Ishikawa (cell line): ENCODE measurements around the gene PMFBP1.

ENCODE experiments used
- CEBPB ChIP-seq: IDR thresholded peaks from 2 replicates; pipeline ENCODE4 v1.6.1; 2012
- CREB1 ChIP-seq: IDR thresholded peaks from 2 replicates; pipeline ENCODE4 v1.6.1; 2012; ENCODE audit warnings: low read depth
- FOXM1 ChIP-seq: IDR thresholded peaks from 2 replicates; pipeline ENCODE4 v1.6.1; 2012; ENCODE audit warnings: low read depth, borderline replicate concordance
- NFIC ChIP-seq: IDR thresholded peaks from 2 replicates; pipeline ENCODE4 v1.6.1; 2012
- RAD21 ChIP-seq: IDR thresholded peaks from 2 replicates; pipeline ENCODE4 v1.6.1; 2012; ENCODE audit warnings: low read depth
- TAF1 ChIP-seq: IDR thresholded peaks from 2 replicates; pipeline ENCODE4 v1.6.1; 2012; ENCODE audit warnings: low read depth, mild to moderate bottlenecking
- TEAD4 ChIP-seq: IDR thresholded peaks from 2 replicates; pipeline ENCODE4 v1.6.1; 2012
- YY1 ChIP-seq: IDR thresholded peaks from 2 replicates; pipeline ENCODE4 v1.6.1; 2012; ENCODE audit warnings: low read depth
- ZBTB7A ChIP-seq: IDR thresholded peaks from 2 replicates; pipeline ENCODE4 v1.6.1; 2012; ENCODE audit warnings: low read depth
- TF ChIP-seq, protein P1 (sequence below): IDR thresholded peaks from 2 replicates; pipeline ENCODE4 v1.6.1; 2012
- TF ChIP-seq, protein P2 (sequence below): IDR thresholded peaks from 2 replicates; pipeline ENCODE4 v1.6.1; 2012; ENCODE audit warnings: low read depth, mild to moderate bottlenecking
- TF ChIP-seq, protein P3 (sequence below): IDR thresholded peaks from 2 replicates; pipeline ENCODE4 v1.6.1; 2012

DNA sequence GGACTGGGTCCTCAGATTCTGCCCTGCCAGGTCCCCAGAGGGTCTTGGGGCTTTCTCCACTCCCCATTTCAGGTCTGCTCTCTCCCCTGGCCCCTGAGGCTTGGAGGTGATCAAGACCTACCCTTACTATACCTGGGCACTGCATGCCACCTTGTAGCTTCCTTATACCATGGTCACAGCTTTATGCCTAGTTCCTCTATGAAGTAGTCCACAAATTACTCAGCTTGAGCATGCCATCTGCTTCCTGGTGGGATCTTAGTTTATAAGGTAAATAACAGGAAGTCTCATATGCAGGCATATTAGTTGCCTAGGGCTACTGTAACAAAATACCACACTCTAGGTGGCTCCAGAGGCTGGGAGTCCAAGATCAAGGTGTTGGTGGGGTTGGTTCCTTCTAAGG, 11.0 kb upstream of the PMFBP1 start:
- TF ChIP-seq TEAD4, result no peak
- TF ChIP-seq CEBPB, result no peak
- no peak for TF ChIP-seq CREB1
- TF ChIP-seq ZBTB7A, result no peak
- TF ChIP-seq, protein P1, sequence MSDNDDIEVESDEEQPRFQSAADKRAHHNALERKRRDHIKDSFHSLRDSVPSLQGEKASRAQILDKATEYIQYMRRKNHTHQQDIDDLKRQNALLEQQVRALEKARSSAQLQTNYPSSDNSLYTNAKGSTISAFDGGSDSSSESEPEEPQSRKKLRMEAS, result no peak
- TF ChIP-seq FOXM1, result no peak
- TF ChIP-seq, protein P2, sequence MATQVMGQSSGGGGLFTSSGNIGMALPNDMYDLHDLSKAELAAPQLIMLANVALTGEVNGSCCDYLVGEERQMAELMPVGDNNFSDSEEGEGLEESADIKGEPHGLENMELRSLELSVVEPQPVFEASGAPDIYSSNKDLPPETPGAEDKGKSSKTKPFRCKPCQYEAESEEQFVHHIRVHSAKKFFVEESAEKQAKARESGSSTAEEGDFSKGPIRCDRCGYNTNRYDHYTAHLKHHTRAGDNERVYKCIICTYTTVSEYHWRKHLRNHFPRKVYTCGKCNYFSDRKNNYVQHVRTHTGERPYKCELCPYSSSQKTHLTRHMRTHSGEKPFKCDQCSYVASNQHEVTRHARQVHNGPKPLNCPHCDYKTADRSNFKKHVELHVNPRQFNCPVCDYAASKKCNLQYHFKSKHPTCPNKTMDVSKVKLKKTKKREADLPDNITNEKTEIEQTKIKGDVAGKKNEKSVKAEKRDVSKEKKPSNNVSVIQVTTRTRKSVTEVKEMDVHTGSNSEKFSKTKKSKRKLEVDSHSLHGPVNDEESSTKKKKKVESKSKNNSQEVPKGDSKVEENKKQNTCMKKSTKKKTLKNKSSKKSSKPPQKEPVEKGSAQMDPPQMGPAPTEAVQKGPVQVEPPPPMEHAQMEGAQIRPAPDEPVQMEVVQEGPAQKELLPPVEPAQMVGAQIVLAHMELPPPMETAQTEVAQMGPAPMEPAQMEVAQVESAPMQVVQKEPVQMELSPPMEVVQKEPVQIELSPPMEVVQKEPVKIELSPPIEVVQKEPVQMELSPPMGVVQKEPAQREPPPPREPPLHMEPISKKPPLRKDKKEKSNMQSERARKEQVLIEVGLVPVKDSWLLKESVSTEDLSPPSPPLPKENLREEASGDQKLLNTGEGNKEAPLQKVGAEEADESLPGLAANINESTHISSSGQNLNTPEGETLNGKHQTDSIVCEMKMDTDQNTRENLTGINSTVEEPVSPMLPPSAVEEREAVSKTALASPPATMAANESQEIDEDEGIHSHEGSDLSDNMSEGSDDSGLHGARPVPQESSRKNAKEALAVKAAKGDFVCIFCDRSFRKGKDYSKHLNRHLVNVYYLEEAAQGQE, result no peak
- TF ChIP-seq YY1, result no peak
- no peak for TF ChIP-seq TAF1
- TF ChIP-seq, protein P3, sequence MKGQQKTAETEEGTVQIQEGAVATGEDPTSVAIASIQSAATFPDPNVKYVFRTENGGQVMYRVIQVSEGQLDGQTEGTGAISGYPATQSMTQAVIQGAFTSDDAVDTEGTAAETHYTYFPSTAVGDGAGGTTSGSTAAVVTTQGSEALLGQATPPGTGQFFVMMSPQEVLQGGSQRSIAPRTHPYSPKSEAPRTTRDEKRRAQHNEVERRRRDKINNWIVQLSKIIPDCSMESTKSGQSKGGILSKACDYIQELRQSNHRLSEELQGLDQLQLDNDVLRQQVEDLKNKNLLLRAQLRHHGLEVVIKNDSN, result no peak
- no peak for TF ChIP-seq RAD21
- TF ChIP-seq NFIC, result no peak
